HepG2 (cell line): Measurements from ENCODE around the gene PHF14. TPM values are rescaled to one million over a fixed set of nuclear protein-coding genes. Genes with fewer than 3 reads are reported as not detected.

Source experiments
- ATAC-seq: fragments of 200-7000 bp; cut with Tn5 transposase; 3 replicates; pipeline ENCODE4 v1.9.1; 2020; ENCODE audit warnings: mild to moderate bottlenecking, moderate library complexity
- BruUV-seq: library from RNA; stranded (reverse); fragments of 400-500 nt; replicated peaks from 2 replicates; lab custom pipeline; 2021; lab: Mats Ljungman, UMichigan
- CTCF ChIA-PET: fragments of 300-600 bp; formaldehyde crosslinking; extraction: SDS; loops from one replicate; lab custom pipeline; 2021; ENCODE audit warnings: low total read pairs, inconsistent platforms, low intra/inter-chr PET ratio; lab: Yijun Ruan, JAX
- POLR2A ChIA-PET: fragments of 350-600 bp; sonication (Branson Sonifier 250); formaldehyde crosslinking; loops from one replicate; lab custom pipeline; 2020; ENCODE audit warnings: antibody characterized with exemption, inconsistent platforms; lab: Yijun Ruan, JAX
- DNase-seq: peaks from one replicate; pipeline ENCODE4 v3.0.0-alpha.2; 2015; ENCODE audit warnings: low spot score
- FAIRE-seq: peaks from 3 replicates; lab custom pipeline; 2011; peaks lifted over from hg19 to GRCh38; lab: Jason Lieb, UNC
- H2AFZ ChIP-seq: one replicate; pipeline ENCODE4 v1.6.1; 2011; ENCODE audit warnings: low read length, inconsistent platforms
- H3K27ac ChIP-seq: fragments of 300-600 bp; 3 replicates; pipeline ENCODE4 v1.8.0; 2011; ENCODE audit warnings: mixed run types, mild to moderate bottlenecking, mixed read lengths, low read length, inconsistent platforms; ENCODE audit not compliant: insufficient read depth; ENCODE audit errors: extremely low read length
- H3K27me3 ChIP-seq, 2 experiments: fragments of 200-600 bp in 1 of 2; 2 replicates in 1 of 2; 3 replicates in 1 of 2; pipeline versions ENCODE4 v1.6.0 to v1.8.0; 2011; ENCODE audit warnings: low read length in 2 of 2, mild to moderate bottlenecking in 2 of 2, moderate library complexity in 2 of 2, inconsistent platforms in 1 of 2; ENCODE audit not compliant: insufficient read depth in 2 of 2, control insufficient read depth in 1 of 2
- H3K36me3 ChIP-seq, 2 experiments: fragments of 200-600 bp in 1 of 2; replicated peaks in 1 of 2; 2 replicates in 1 of 2; 3 replicates in 1 of 2; pipeline versions ENCODE4 v1.5.1 to v1.8.0; 2011; ENCODE audit warnings: low read length in 2 of 2, inconsistent platforms in 1 of 2; ENCODE audit not compliant: insufficient read depth in 2 of 2, control insufficient read depth in 1 of 2
- H3K4me1 ChIP-seq: 2 replicates; pipeline ENCODE4 v1.5.1; 2012; ENCODE audit warnings: low read length, inconsistent platforms; ENCODE audit not compliant: insufficient read depth
- H3K4me2 ChIP-seq: 2 replicates; pipeline ENCODE4 v1.6.0; 2011; ENCODE audit warnings: low read depth, low read length, inconsistent platforms
- H3K4me3 ChIP-seq, 3 experiments: fragments of 200-600 bp in 1 of 3; sonication (generic), shearing (Covaris generic) in 1 of 3; replicated peaks in 1 of 3; 2 replicates each; pipeline ENCODE4 v1.5.1; 2011 to 2016; ENCODE audit warnings: low read length in 3 of 3, inconsistent platforms in 2 of 3, low read depth in 2 of 3, mild to moderate bottlenecking in 2 of 3, control low read depth in 1 of 3, mixed read lengths in 1 of 3; ENCODE audit not compliant: insufficient read depth in 1 of 3
- H3K79me2 ChIP-seq: one replicate; pipeline ENCODE4 v1.6.1; 2011; ENCODE audit warnings: low read length, inconsistent platforms; ENCODE audit not compliant: insufficient read depth
- H3K9ac ChIP-seq: 2 replicates; pipeline ENCODE4 v1.6.0; 2011; ENCODE audit warnings: mild to moderate bottlenecking, low read depth, low read length, inconsistent platforms; ENCODE audit not compliant: insufficient read depth
- H3K9me3 ChIP-seq: 2 replicates; pipeline ENCODE4 v1.5.1; 2012; ENCODE audit warnings: mild to moderate bottlenecking, low read length
- H4K20me1 ChIP-seq: 2 replicates; pipeline ENCODE4 v1.6.0; 2011; ENCODE audit warnings: inconsistent platforms, mild to moderate bottlenecking, low read length, moderate library complexity; ENCODE audit not compliant: insufficient read depth
- GPN1 ChIP-seq: sonication (generic); formaldehyde crosslinking; IDR thresholded peaks from 2 replicates; pipeline ENCODE4 v1.5.1; 2020; ENCODE audit warnings: missing genetic modification reagents, borderline replicate concordance
- HIC2 ChIP-seq: sonication (generic); formaldehyde crosslinking; IDR thresholded peaks from 2 replicates; pipeline ENCODE4 v1.9.0; 2022; ENCODE audit warnings: low read depth, missing genetic modification reagents
- HNF1B ChIP-seq: sonication (generic); formaldehyde crosslinking; IDR thresholded peaks from 2 replicates; pipeline ENCODE4 v1.5.1; 2020; ENCODE audit warnings: mild to moderate bottlenecking, moderate library complexity, missing genetic modification reagents
- NAIF1 ChIP-seq: sonication (generic); formaldehyde crosslinking; IDR thresholded peaks from 2 replicates; pipeline ENCODE4 v1.5.0; 2020; ENCODE audit warnings: mild to moderate bottlenecking, missing genetic modification reagents, borderline replicate concordance
- NPAS2 ChIP-seq: sonication (generic); formaldehyde crosslinking; IDR thresholded peaks from 2 replicates; pipeline ENCODE4 v1.8.0; 2022; ENCODE audit warnings: mild to moderate bottlenecking, missing genetic modification reagents, borderline replicate concordance
- SKIL ChIP-seq: sonication (generic); formaldehyde crosslinking; IDR thresholded peaks from 2 replicates; pipeline ENCODE4 v1.8.0; 2022; ENCODE audit warnings: missing genetic modification reagents, mild to moderate bottlenecking, moderate library complexity, borderline replicate concordance
- THAP11 ChIP-seq: IDR thresholded peaks from 2 replicates; pipeline ENCODE4 v1.6.1; 2016; ENCODE audit warnings: missing biosample characterization, missing genetic modification reagents
- ZNF275 ChIP-seq: sonication (generic); formaldehyde crosslinking; IDR thresholded peaks from 2 replicates; pipeline ENCODE4 v1.8.0; 2022; ENCODE audit warnings: missing genetic modification reagents, mild to moderate bottlenecking, inconsistent platforms, borderline replicate concordance
- ZNF687 ChIP-seq: sonication (generic); formaldehyde crosslinking; IDR thresholded peaks from 2 replicates; pipeline ENCODE4 v1.5.1; 2020; ENCODE audit warnings: mild to moderate bottlenecking, missing genetic modification reagents, moderate library complexity
- ZNF75D ChIP-seq: sonication (generic); formaldehyde crosslinking; IDR thresholded peaks from 2 replicates; pipeline ENCODE4 v1.8.1; 2023; ENCODE audit warnings: missing genetic modification reagents, mild to moderate bottlenecking, borderline replicate concordance
- WGBS: methylation state at CpG from one replicate; pipeline ENCODE4 v1.1.6; 2017; ENCODE audit warnings: low lambda C conversion rate; 5-methylcytosine and 5-hydroxymethylcytosine counted together
- in situ Hi-C: cut with HindIII; loops from 2 replicates; pipeline ENCODE4 v1.10.0; 2017; ENCODE audit warnings: low pct_unique_long_range_greater_than_20kb; ENCODE audit not compliant: extremely low pct_ligation_motif_present
- intact Hi-C: fragments of 100-400 bp; cut with micrococcal nuclease; formaldehyde crosslinking; loops from one replicate; pipeline ENCODE4 v1.10.0; 2022; ENCODE audit not compliant: unreplicated experiment
- polyA plus RNA-seq, 8 experiments: library from polyadenylated mRNA; depleted of rRNA in 3 of 8; stranded (reverse) in 7 of 8; unstranded in 1 of 8; fragments of >200 nt; fragmentation: Illumina TruSeq in 4 of 8; extraction: Trizol in 4 of 8; gene quantifications; 2 replicates each; pipeline versions ENCODE4 v1.2.1 to v1.2.3, GENCODE V29; 2011 to 2016; ENCODE audit warnings: low read depth in 4 of 8, missing spikeins in 1 of 8, mixed read lengths in 1 of 8; ENCODE audit not compliant: insufficient read depth in 1 of 8
- total RNA-seq, 5 experiments: library from RNA; depleted of rRNA; stranded (reverse); fragments of >200 nt; fragmentation: Illumina TruSeq; extraction: Trizol; gene quantifications; 2 replicates each; pipeline ENCODE4 v1.2.3, GENCODE V29; 2016; ENCODE audit warnings: low read depth in 1 of 5

The PHF14 gene
- total and polyA plus RNA-seq, 2 of the 13 experiments (the other 11 are each of a cell fraction or from before 2014, with no cell fraction given): 18.9 to 68.7 TPM

- CTCF ChIA-PET: no interaction called here
- Histone ChIP-seq H3K4me1 (0 out of 2 replicates have a peak, but pooled peaks cover 3% of the 10 kb centered on the region), H3K79me2 (peaks cover 7% of the 10 kb centered on the region), H3K4me2 (no peak overlapping the region), H3K27ac (no peak overlapping the region), H3K9ac (no peak overlapping the region), H3K4me3 (no peak overlapping the region), H3K9me3 (no peaks in the 10 kb centered on the region), H3K36me3 (peaks cover 3 to 22% of the 10 kb centered on the region in 2 experiments; a peak in 4 of 5 replicates), H3K27me3 (no peaks in the 10 kb centered on the region), H4K20me1 (no peaks in the 10 kb centered on the region), H2AFZ (no peak overlapping the region)
- in situ Hi-C loops: no loop called here
- BruUV-seq: no TSS peak
- ATAC-seq: no peak
- WGBS: 98% methylated on average over 5 of the region's 5 CpGs
- no peak for DNase-seq
- no peak for FAIRE-seq
- intact Hi-C loops: no loop called here
- POLR2A ChIA-PET: interaction anchor here (2.7 kb wide), 1 partner anchor 9 kb away, joined by 13 read pairs; a partner anchor contains a TSS
- no peak for TF ChIP-seq ZNF75D (CRISPR knock-in tag)
- TF ChIP-seq SKIL: no peak
- no peak for TF ChIP-seq THAP11
- TF ChIP-seq ZNF687 (CRISPR knock-in tag): no peak
- TF ChIP-seq ZNF275 (CRISPR knock-in tag): no peak
- no peak for TF ChIP-seq NPAS2 (CRISPR knock-in tag)
- TF ChIP-seq HIC2 (CRISPR knock-in tag): no peak
- no peak for TF ChIP-seq HNF1B (CRISPR knock-in tag)
- TF ChIP-seq NAIF1 (CRISPR knock-in tag): no peak
- no peak for TF ChIP-seq GPN1 (CRISPR knock-in tag)
These were observed 42.5 kb upstream of the PHF14 start for GRCh38 chr7:10931161-10931560.
